ENCODE results near the gene GET4.

DNA sequence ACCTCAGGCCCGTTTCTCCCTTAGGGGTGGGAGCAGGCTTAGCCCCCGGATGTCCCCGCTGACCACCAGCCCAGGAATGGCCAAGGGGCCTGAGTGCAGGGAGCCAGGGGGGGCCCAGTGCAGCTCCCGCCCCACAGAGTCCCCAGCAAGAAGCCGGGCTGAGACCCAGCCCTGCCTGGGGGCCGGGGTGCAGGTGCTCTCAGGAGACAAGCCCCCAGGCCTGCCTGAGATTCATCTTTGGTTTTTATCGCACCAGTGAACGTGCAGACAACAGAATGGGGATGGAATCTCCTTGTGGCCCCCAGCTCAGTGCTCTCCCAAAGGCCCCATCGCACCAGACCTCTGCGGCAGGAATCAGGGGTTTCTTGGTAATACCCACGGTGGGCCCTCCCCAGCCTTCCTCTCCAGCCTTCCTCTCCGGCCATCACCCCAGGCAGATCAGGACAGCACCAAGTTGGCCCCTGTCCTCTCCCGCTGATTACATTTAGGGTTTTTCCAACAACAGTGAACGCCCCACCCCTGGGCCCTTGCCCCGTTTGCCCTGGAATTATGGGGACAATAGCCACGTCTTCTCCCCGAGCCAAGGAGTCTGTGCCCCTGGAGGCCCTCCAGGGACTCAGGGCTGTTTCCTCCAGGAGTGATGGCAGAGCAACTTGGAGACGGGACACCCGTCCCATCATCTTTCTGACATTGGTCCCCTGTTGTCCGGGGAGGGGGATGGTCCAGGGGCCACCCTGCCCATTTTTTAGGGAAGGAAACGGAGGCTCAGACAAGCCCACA, 55.7 kb downstream of the GET4 start:
- TF ChIP-seq, protein P1, sequence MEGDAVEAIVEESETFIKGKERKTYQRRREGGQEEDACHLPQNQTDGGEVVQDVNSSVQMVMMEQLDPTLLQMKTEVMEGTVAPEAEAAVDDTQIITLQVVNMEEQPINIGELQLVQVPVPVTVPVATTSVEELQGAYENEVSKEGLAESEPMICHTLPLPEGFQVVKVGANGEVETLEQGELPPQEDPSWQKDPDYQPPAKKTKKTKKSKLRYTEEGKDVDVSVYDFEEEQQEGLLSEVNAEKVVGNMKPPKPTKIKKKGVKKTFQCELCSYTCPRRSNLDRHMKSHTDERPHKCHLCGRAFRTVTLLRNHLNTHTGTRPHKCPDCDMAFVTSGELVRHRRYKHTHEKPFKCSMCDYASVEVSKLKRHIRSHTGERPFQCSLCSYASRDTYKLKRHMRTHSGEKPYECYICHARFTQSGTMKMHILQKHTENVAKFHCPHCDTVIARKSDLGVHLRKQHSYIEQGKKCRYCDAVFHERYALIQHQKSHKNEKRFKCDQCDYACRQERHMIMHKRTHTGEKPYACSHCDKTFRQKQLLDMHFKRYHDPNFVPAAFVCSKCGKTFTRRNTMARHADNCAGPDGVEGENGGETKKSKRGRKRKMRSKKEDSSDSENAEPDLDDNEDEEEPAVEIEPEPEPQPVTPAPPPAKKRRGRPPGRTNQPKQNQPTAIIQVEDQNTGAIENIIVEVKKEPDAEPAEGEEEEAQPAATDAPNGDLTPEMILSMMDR (conservative IDR thresholded peaks at IDR 0.05), result no peak
- no peak for TF ChIP-seq EZH2 (IDR thresholded peaks at IDR 0.05; ENCODE audit: low read depth)
